HUES48 (cell line): ENCODE results near the gene SUN2.
A peak's percentile ranks its signal among the peaks of the same experiment; 100 is the strongest.

Experiments used
- H3K27ac ChIP-seq: one replicate; pipeline ENCODE4 v1.7.0; 2013; ENCODE audit warnings: low read depth, low read length, inconsistent platforms
- H3K27me3 ChIP-seq: 2 replicates; pipeline ENCODE4 v1.6.1; 2013; ENCODE audit warnings: mild to moderate bottlenecking, low read length; ENCODE audit not compliant: control insufficient read depth, insufficient read depth
- H3K36me3 ChIP-seq: 2 replicates; pipeline ENCODE4 v1.6.1; 2013; ENCODE audit warnings: low read length; ENCODE audit not compliant: control insufficient read depth, insufficient read depth
- H3K4me1 ChIP-seq: 2 replicates; pipeline ENCODE4 v1.6.1; 2013; ENCODE audit warnings: mild to moderate bottlenecking, low read length; ENCODE audit not compliant: control insufficient read depth, insufficient read depth
- H3K4me3 ChIP-seq: 2 replicates; pipeline ENCODE4 v1.5.1; 2013; ENCODE audit warnings: mild to moderate bottlenecking, low read depth, low read length
- H3K9ac ChIP-seq: 2 replicates; pipeline ENCODE4 v1.6.1; 2013; ENCODE audit warnings: mild to moderate bottlenecking, low read depth, low read length, moderate library complexity
- H3K9me3 ChIP-seq: 2 replicates; pipeline ENCODE4 v1.6.1; 2013; ENCODE audit warnings: low read length; ENCODE audit not compliant: control insufficient read depth, insufficient read depth

The SUN2 gene

DNA sequence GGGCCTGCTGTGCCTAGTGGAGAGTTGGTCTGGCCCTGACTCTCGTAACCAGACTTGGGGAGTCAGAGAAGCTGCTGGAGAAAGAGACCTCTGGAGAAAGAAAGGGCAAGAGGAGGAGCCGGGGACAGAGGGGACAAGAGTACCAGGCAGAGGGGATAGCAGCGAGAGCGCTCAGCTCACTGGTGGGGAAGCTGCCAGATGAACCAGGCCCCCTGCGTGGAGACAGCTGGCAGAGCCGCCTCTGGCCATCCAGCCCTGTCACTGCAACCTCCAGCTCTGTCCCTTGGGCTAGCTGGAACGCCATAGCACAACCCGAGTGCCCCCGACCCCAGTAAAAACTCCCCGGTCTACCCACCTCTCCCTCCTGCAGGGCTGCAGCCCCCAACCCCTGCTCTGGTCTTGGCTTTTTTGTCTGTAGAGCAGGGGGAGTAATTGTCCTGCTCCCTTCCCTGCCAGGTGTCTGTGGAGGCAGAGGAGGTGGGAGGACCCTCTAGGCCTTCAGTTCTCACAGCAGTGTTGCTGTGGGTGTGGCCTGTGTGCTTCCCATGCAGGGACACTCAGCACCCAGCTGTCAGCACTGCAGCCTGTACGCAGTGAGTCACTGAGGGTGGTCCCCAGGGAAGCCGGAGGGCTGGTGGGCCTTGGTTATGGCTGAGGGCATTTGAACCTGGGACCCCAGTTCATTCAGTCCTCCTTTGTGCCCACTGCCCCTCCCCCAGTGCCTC lies 4.8 kb upstream of the SUN2 start:
- Histone ChIP-seq H3K9me3 (no peaks in the 10 kb centered on the region), H3K27ac (no peak overlapping the region), H3K4me1 (no peaks in the 10 kb centered on the region), H3K27me3 (peaks cover 7% of the 10 kb centered on the region; the same call in 1 of the 2 replicates), H3K4me3 (no peak overlapping the region), H3K36me3 (no peaks in the 10 kb centered on the region), H3K9ac (no peak overlapping the region)

DNA sequence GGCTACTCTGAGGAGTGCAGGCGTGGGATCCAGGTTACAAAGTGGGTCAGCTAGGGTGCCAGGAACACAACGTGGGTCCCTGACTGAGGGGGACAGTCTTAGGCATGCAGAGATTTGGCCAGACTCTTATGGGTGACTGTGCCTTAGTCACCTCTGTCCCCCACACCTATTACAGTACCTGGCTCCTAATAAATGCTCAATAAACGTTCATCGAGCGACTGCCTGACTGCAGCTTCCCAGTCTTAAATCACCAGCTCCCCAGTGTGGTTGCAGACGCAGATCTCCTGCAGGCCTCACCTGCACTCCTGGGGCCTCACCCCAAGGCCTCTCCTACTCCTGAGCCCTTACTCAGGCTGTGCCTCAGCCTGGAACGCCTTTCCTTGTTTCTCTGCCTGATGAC lies 3.2 kb upstream of the SUN2 start:
- no peak overlapping the region for H3K4me3 ChIP-seq
- H3K4me1 ChIP-seq: peaks cover 6% of the 10 kb centered on the region
- peaks cover 7% of the 10 kb centered on the region; the same call in 1 of the 2 replicates for H3K27me3 ChIP-seq
- no peak overlapping the region for H3K27ac ChIP-seq
- no peaks in the 10 kb centered on the region for H3K36me3 ChIP-seq
- no peaks in the 10 kb centered on the region for H3K9me3 ChIP-seq
- H3K9ac ChIP-seq: no peak overlapping the region

DNA sequence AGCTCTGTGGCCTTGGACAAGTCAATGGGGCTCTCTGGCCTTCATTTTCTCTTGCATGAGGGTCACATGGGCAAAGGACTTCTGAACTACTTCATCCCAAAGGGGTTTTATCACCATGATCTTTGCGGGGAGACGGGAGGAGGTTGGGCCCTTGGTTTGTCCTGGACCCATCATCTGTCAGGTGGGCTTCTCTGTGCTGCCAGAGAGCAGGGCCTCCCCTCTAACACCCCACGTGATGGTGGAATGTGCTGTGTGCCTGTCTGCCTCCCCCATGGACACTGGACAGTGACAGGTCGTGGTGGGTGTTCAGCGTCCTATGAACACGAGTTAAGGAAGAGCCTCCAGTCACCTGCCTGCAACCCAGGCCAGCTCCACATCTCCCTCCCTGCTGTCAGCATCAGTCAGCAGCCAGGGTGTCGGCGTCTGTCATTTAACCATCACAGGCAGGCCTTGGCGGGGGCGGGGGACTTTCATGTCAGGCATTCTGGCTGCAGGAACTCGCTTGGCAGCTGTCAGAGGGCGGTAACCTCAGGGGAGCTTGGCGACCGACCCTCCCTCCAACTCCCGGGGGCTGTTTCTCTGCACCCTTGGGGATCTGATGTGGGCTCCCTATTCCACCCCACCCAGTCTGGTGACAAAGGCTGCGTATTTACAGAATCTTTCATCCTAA lies 2.6 kb upstream of the SUN2 start:
- no peaks in the 10 kb centered on the region for H3K9me3 ChIP-seq
- H3K4me3 ChIP-seq: no peak overlapping the region
- no peak overlapping the region for H3K9ac ChIP-seq
- peaks cover 10% of the 10 kb centered on the region for H3K4me1 ChIP-seq
- peaks cover 7% of the 10 kb centered on the region; the same call in 1 of the 2 replicates for H3K27me3 ChIP-seq
- no peaks in the 10 kb centered on the region for H3K36me3 ChIP-seq
- H3K27ac ChIP-seq: no peak overlapping the region

DNA sequence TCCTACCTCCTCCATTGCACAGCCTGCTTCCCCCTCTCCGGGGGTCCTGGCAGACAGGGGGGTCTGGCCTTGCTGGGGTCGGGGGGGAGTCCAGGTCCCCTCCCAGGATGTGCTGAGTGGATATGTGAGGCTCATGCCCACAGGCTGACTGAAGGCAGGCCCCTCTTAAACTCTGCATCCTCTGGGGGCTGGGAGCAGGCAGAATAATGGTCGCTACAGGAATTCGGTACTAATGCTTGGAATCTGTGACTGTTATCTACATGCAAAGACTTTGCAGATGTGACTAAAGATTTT lies 1.6 kb upstream of the SUN2 start:
- Histone ChIP-seq H3K27me3 (peaks cover 7% of the 10 kb centered on the region; the same call in 1 of the 2 replicates), H3K27ac (no peak overlapping the region), H3K4me1 (peaks cover 10% of the 10 kb centered on the region), H3K36me3 (no peaks in the 10 kb centered on the region), H3K9me3 (no peaks in the 10 kb centered on the region), H3K4me3 (no peak overlapping the region), H3K9ac (no peak overlapping the region)

DNA sequence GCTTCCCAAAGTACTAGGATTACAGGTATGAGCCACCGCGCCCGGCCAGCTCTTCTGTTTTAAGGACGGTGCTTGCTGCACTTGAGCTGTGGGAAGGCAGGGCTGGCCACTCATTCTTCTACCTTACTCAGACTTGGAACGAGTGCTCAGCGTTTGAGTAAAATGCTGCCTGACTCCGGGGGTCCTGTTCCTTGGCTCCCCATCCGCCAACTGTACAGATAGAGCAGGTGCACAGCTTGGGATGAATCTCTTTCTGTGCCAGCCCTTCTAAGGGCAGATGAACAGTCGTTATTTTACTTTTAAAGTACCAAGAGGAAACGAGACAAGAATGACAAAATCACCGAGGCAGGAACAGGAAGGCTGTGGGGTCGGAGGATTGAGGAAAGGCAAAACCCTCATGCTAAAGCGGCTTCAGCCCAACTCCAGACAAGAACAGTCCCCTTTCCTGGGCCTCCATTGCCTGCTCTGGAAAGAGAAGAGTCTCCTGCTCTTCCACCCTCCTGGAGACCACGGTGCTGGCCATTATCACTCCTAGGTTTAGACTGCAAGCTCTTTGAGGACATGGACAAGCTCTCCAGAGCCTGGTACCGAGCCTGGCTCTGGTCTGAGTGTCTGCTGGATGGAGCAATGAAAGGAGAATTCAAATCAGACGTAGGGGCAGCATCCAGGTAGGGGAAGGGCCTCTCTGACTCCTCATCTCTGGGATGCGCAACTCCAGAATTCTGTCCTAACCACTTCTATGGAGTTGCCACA lies 1.1 kb upstream of the SUN2 start:
- H3K27me3 ChIP-seq: peaks cover 7% of the 10 kb centered on the region; the same call in 1 of the 2 replicates
- H3K4me3 ChIP-seq: peak overlapping the region; percentile 77; the same call in 1 of the 2 replicates
- H3K9me3 ChIP-seq: no peaks in the 10 kb centered on the region
- no peak overlapping the region for H3K27ac ChIP-seq
- peaks cover 10% of the 10 kb centered on the region for H3K4me1 ChIP-seq
- no peaks in the 10 kb centered on the region for H3K36me3 ChIP-seq
- no peak overlapping the region for H3K9ac ChIP-seq

DNA sequence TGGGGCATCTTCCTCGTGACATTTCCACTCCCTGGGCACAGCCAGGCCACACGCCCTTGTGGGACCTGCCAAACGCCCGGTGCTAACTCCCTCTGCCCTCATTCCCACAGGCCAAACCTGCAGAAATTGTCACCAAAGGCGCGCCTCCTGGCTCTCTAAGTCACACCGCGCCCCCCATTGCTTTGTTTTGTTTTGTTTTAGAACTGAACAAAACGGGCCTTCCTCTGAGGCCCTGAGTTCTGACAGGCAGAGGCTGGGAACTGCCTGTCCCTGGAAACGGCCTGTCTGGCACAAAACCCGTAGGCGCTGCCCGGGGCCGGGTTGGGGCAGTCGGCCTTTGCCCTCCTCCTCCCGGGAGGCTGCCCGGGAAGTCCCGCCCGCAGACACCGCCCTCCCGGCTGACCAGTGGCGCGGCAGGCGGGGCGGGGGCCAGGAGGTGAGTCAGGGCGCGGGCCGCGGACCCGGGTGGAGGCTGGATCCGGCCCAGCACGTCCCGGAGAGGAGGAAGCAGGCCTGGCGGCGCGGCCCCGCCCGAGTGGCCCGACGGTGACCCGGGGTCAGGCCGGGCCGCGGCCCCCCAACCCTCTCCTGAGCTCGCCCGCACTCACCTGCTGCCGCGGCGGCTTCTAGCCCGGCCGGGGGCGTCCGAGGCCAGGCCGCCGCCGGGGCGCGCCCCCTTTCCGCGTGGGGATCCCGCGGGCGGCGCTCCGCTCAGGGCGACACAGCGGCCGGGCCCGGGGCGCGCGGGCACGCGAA lies 465 bp downstream of the SUN2 start:
- no peak overlapping the region; the same call in 1 of the 2 replicates for H3K9ac ChIP-seq
- peak overlapping the region; percentile 77 for H3K27ac ChIP-seq
- peaks cover 10% of the 10 kb centered on the region for H3K4me1 ChIP-seq

DNA sequence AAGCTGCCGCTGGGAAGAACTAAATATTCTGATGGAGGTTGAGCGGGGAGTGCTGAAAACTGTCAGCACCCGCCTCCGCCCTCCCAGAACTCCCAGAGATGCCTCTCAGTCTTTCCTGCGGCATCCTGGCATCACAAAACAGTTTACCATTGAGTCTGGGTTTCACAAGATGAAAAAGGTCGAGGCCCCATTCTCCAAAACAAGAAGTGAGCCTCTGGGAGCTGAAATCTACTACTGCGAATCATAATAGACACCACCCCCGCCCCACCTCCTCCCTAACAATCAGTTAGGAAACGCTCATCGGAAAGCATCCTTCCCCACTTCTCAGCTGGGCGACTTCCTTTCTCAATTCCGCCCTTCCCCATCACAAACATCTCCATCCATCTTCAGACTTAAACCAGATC lies 1.0 kb downstream of the SUN2 start:
- Histone ChIP-seq H3K27ac (peak overlapping the region; percentile 87), H3K27me3 (peaks cover 7% of the 10 kb centered on the region; the same call in 1 of the 2 replicates), H3K4me3 (peak overlapping the region; percentile 77), H3K36me3 (no peaks in the 10 kb centered on the region), H3K9ac (no peak overlapping the region), H3K9me3 (no peaks in the 10 kb centered on the region), H3K4me1 (peaks cover 10% of the 10 kb centered on the region)

More for the DNA sequence above, 465 bp downstream of the SUN2 start:
- Histone ChIP-seq H3K36me3 (no peaks in the 10 kb centered on the region), H3K9me3 (no peaks in the 10 kb centered on the region), H3K4me3 (peak overlapping the region; percentile 77), H3K27me3 (peaks cover 7% of the 10 kb centered on the region; the same call in 1 of the 2 replicates)

DNA sequence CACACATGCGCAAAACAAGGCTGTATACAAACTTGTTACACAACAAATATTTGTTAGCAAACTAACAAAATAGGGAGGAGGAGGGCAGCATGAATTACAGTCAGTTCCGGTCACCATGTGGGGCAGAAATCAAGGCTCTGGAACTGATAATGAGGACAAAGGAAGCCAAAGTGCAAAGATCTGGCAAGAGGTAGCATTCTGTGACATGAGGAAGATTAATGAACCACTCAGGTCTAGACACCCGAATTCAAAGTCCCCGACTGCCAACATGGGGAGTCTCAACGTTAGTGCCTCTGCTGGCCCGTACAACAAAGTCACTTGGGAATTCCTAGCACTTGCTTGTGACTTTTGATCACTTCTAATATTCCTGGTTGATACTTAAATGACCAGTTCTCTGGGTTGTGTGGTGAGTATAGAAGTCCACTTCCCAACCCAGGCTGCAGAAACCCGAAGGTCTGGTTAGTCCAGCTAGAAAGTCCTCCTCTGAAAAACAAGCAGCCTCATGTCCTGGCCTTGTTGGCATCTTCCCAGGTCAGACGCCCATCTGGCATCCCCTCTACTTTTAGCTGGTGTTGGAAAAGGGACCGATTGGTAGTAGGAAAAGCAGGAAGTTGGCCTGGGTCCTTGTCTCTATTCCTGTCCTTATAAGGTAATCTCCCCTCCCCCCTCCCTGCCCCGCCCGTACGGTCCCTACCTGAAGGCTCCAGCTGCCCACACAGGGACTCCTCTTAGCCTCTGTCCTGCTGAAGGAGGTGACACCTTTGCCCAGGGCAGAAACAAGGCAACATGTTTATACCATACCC lies 1.6 kb downstream of the SUN2 start:
- Histone ChIP-seq H3K9ac (no peak overlapping the region), H3K36me3 (peaks cover 6% of the 10 kb centered on the region; the same call in 1 of the 2 replicates), H3K27me3 (peaks cover 7% of the 10 kb centered on the region; the same call in 1 of the 2 replicates), H3K4me1 (peaks cover 10% of the 10 kb centered on the region), H3K9me3 (no peaks in the 10 kb centered on the region), H3K4me3 (peak overlapping the region; percentile 77), H3K27ac (peak overlapping the region; percentile 87)

DNA sequence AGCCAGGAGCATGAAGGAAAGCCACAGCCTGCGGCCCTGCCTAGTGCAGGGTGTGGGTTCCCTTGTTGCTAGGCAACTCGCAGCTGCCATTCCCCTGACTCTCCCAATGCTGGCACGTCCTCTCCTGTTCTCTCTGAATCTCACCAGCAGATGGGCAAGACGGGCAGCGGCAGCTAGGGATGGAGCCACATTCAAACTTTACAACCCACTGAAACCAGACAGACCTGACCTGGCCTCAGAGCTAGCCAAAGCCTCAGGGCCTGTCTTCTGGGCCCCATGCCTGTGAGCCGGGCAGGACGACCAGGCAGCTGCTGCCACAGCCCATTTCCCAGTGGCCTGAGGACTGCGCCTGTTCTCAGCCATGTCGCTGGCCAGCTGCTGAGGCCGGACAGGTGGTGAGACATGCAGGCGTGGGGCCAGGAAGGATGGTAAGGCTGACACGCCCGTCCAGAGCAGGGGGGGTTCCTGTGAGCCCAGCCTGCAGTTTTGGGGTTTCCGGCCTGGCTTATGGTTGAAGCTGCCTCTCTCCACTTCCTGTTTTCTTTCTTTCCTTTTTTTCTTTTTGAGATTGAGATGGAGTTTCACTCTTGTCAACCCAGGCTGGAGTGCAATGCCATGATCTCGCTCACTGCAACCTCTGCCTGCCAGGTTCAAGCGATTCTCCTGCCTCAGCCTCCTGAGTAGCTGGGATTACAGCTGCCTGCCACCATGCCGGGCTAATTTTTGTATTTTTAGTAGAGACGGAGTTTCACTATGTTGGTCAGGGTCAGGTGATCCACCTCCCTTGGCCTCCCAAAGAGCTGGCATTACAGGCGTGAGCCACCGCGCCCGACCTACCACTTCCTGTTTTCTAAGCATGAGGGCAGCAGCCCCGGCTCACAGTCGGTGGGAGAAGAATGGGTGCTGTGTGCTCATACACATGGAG lies 4.1 kb downstream of the SUN2 start:
- no peaks in the 10 kb centered on the region for H3K9me3 ChIP-seq
- no peak overlapping the region for H3K27ac ChIP-seq
- peaks cover 2% of the 10 kb centered on the region; the same call in 1 of the 2 replicates for H3K27me3 ChIP-seq
- peaks cover 6% of the 10 kb centered on the region; the same call in 1 of the 2 replicates for H3K36me3 ChIP-seq
- peaks cover 10% of the 10 kb centered on the region for H3K4me1 ChIP-seq
- H3K4me3 ChIP-seq: no peak overlapping the region
- no peak overlapping the region for H3K9ac ChIP-seq
